ENCODE data around the gene CACNA1B. TPM values are rescaled to one million over a fixed set of nuclear protein-coding genes. Genes with fewer than 3 reads are reported as not detected.

Gene CACNA1B
- total RNA-seq, 1 experiment from 2014 or later, result 7.8 TPM

GRCh38 chr9:138122676-138123075 lies 245.1 kb downstream of the CACNA1B start:
- Mint-ChIP-seq H3K27ac (no peak overlapping the region), H3K9me3 (peaks cover 52 to 78% of the 10 kb centered on the region in 2 experiments)
- H3K9ac ChIP-seq (ENCODE audit: extremely low read depth, insufficient read length, low read length), result no peak overlapping the region

More at GRCh38 chr9:138122676-138123075, 245.1 kb downstream of the CACNA1B start:
- H3K27ac ChIP-seq (ENCODE audit: insufficient read length, low read depth, low read length), result no peak overlapping the region
- no peak overlapping the region for H3K4ac ChIP-seq (ENCODE audit: low read depth, low read length)
- no CpG with 5 or more reads among the region's 13 CpGs for WGBS (ENCODE audit: extremely low coverage, insufficient read length, low lambda C conversion rate)
- no peaks in the 10 kb centered on the region for H4K20me1 ChIP-seq (ENCODE audit: control insufficient read depth, insufficient read depth, insufficient read length)
- H2AFZ ChIP-seq (ENCODE audit: low read length), result no peak overlapping the region
- H3K23me2 ChIP-seq (ENCODE audit: insufficient read length, low read depth, low read length, poor library complexity, severe bottlenecking), result no peaks in the 10 kb centered on the region
- H2BK12ac ChIP-seq (ENCODE audit: insufficient read length, low read depth, low read length), result no peak overlapping the region
- H3K4me1 ChIP-seq (ENCODE audit: insufficient read depth, low read length), result no peaks in the 10 kb centered on the region
- H3K27me3 Mint-ChIP-seq (ENCODE audit: low read depth), result peaks cover 8% of the 10 kb centered on the region
- H4K8ac ChIP-seq (replicated peaks; ENCODE audit: insufficient read length, low read depth, low read length), result no peak overlapping the region
- no peaks in the 10 kb centered on the region for H3K79me1 ChIP-seq (ENCODE audit: insufficient read depth, low read depth, low read length, poor library complexity, severe bottlenecking)
- no peak overlapping the region for H3K23ac ChIP-seq (ENCODE audit: insufficient read length, low read depth, low read length)
- no peak overlapping the region for H3K18ac ChIP-seq (ENCODE audit: insufficient read length, low read depth, low read length)
- no peaks in the 10 kb centered on the region for H3K79me2 ChIP-seq (ENCODE audit: insufficient read depth, low read length)
- no peak overlapping the region for H3K14ac ChIP-seq (ENCODE audit: insufficient read depth, low read length)
- H3K4me3 Mint-ChIP-seq, result no peak overlapping the region
- H4K91ac ChIP-seq (ENCODE audit: insufficient read length, low read depth, low read length), result no peak overlapping the region
- no peak overlapping the region for H3K4me2 ChIP-seq (ENCODE audit: insufficient read depth, insufficient read length, low read length)
- no peak overlapping the region for H2BK15ac ChIP-seq (ENCODE audit: low read depth, low read length)
- TF ChIP-seq, protein P1, sequence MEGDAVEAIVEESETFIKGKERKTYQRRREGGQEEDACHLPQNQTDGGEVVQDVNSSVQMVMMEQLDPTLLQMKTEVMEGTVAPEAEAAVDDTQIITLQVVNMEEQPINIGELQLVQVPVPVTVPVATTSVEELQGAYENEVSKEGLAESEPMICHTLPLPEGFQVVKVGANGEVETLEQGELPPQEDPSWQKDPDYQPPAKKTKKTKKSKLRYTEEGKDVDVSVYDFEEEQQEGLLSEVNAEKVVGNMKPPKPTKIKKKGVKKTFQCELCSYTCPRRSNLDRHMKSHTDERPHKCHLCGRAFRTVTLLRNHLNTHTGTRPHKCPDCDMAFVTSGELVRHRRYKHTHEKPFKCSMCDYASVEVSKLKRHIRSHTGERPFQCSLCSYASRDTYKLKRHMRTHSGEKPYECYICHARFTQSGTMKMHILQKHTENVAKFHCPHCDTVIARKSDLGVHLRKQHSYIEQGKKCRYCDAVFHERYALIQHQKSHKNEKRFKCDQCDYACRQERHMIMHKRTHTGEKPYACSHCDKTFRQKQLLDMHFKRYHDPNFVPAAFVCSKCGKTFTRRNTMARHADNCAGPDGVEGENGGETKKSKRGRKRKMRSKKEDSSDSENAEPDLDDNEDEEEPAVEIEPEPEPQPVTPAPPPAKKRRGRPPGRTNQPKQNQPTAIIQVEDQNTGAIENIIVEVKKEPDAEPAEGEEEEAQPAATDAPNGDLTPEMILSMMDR (conservative IDR thresholded peaks at IDR 0.05), result no peak
- H3K27me3 ChIP-seq (ENCODE audit: insufficient read depth, low read length), result no peaks in the 10 kb centered on the region
- H3K4me1 Mint-ChIP-seq, result no peaks in the 10 kb centered on the region
- peaks cover 28 to 51% (median 28%) of the 10 kb centered on the region in 3 experiments for H3K36me3 Mint-ChIP-seq (ENCODE audit: insufficient read depth in 1 of 3, low read depth in 3 of 3)
- H2BK20ac ChIP-seq (ENCODE audit: low read depth, low read length, poor library complexity, severe bottlenecking), result no peak overlapping the region
- DNase-seq, result no peak
- peaks cover 54% of the 10 kb centered on the region for H3K9me3 ChIP-seq (ENCODE audit: control insufficient read depth, low read depth, low read length)
- H4K5ac ChIP-seq (ENCODE audit: insufficient read length, low read depth, low read length), result no peak overlapping the region
- H3K56ac ChIP-seq (ENCODE audit: insufficient read length, low read depth, low read length), result no peak overlapping the region
- H2AK5ac ChIP-seq (ENCODE audit: insufficient read length, low read length), result no peak overlapping the region
- H2BK5ac ChIP-seq (ENCODE audit: insufficient read length, low read length), result no peak overlapping the region
- no peak overlapping the region for H3T11ph ChIP-seq (ENCODE audit: low read length)
- H2BK120ac ChIP-seq (ENCODE audit: low read depth, low read length, poor library complexity, severe bottlenecking), result no peak overlapping the region
